Skeletal muscle satellite cell (primary cell): ENCODE data around the gene CELA3A.
"Not testable (repeated sequence)": the region's sequence is repeated elsewhere in the genome, so short reads cannot be mapped to it uniquely, and the experiment has no call there.

Experiments
- H3K27me3 ChIP-seq: 2 replicates; pipeline ENCODE4 v1.7.0; 2013; ENCODE audit warnings: low read length; ENCODE audit not compliant: control insufficient read depth, insufficient read depth
- H3K36me3 ChIP-seq: 2 replicates; pipeline ENCODE4 v1.7.0; 2013; ENCODE audit warnings: mild to moderate bottlenecking, control low read depth, low read length; ENCODE audit not compliant: insufficient read depth
- H3K4me1 ChIP-seq: 2 replicates; pipeline ENCODE4 v1.7.0; 2013; ENCODE audit warnings: low read length; ENCODE audit not compliant: control insufficient read depth, insufficient read depth
- H3K4me2 ChIP-seq: 2 replicates; pipeline ENCODE4 v1.7.0; 2013; ENCODE audit warnings: mild to moderate bottlenecking, low read length
- H3K4me3 ChIP-seq: 2 replicates; pipeline ENCODE4 v1.7.0; 2013; ENCODE audit warnings: low read length
- H3K9ac ChIP-seq: 2 replicates; pipeline ENCODE4 v1.7.0; 2013; ENCODE audit warnings: mild to moderate bottlenecking, low read depth, low read length, moderate library complexity
- H3K9me3 ChIP-seq: replicated peaks from 2 replicates; pipeline ENCODE4 v1.7.0; 2013; ENCODE audit warnings: mild to moderate bottlenecking, control low read depth, low read length

The CELA3A gene

DNA sequence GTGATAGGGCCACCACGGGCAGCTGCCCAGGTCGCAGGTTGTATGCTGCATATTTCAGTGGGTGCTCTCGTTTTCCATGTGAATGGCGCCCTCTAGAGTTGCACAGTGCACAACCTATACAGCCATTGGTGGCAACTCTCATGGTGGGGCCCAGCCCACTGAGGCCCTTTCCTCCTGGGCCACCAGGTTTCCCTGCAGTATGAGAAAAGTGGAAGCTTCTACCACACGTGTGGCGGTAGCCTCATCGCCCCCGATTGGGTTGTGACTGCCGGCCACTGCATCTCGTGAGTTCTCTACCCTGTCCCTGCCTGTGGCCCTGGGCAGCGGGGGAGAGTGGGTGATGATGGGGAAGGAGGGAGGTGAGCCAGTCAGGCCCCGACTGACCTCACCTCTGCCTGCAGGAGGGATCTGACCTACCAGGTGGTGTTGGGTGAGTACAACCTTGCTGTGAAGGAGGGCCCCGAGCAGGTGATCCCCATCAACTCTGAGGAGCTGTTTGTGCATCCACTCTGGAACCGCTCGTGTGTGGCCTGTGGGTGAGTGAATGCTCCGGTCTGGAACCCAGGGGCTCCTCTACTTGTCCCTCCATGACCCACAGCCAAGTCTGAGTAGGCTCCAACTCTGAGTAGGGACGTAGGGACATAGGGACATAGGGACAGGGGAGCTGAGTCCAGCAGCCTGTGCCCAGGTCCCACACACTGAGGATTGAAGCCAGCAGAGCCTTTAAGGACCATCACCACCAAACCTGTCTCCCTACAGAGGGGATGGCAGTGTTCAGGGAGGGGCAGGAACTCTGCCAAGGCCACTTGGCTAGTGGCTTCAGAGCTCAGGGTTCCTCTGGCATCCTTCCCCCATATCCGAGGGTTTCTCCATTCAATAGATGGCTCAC is 4.0 kb downstream of the CELA3A start:
- not testable (repeated sequence) for H3K9me3 ChIP-seq, H3K36me3 ChIP-seq, H3K4me2 ChIP-seq, H3K4me3 ChIP-seq, H3K9ac ChIP-seq, H3K27me3 ChIP-seq, H3K4me1 ChIP-seq

DNA sequence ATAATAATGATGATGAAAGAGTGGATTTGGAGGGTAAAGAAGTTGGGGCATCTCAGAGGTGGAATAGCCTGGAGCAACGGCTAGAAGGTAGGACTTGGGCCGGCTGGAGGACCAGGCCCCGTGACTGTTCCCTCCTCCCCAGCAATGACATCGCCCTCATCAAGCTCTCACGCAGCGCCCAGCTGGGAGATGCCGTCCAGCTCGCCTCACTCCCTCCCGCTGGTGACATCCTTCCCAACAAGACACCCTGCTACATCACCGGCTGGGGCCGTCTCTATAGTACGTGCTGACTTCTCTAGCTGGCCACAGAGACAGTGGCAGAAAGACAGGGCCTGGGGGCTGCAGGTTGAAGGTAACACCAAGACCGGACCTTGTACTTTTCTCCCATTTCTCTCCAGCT is 5.3 kb downstream of the CELA3A start:
- not testable (repeated sequence) for H3K4me1 ChIP-seq, H3K36me3 ChIP-seq, H3K27me3 ChIP-seq, H3K9me3 ChIP-seq, H3K4me3 ChIP-seq, H3K4me2 ChIP-seq, H3K9ac ChIP-seq

DNA sequence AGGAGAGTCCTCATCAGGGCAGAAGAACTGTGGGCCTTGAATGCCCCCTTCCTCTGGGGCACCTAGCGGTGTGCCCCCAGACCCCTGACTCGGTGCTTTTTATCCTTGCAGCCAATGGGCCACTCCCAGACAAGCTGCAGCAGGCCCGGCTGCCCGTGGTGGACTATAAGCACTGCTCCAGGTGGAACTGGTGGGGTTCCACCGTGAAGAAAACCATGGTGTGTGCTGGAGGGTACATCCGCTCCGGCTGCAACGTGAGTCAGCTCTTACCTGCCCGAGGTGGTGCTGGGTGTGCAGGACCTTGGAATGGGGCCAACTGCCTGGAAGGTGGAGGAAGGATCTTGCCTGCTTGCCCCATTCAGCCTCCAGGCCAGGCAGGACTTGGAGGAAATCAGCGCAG is 5.8 kb downstream of the CELA3A start:
- H3K9ac ChIP-seq, H3K36me3 ChIP-seq, H3K9me3 ChIP-seq, H3K4me3 ChIP-seq, H3K4me1 ChIP-seq, H3K4me2 ChIP-seq, H3K27me3 ChIP-seq: not testable (repeated sequence)

DNA sequence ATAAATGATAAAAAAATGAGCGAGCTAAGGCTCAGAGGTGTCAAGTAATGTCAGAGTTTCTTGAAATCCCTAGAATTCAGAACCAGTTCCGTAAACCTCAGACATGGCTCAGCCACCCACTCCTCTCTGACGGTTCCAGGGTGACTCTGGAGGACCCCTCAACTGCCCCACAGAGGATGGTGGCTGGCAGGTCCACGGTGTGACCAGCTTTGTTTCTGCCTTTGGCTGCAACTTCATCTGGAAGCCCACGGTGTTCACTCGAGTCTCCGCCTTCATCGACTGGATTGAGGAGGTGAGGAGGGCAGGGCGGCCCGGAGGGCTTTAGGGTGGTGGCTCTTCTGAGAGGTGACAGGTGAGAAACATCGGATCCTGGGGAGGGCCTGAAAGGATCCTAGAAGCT is 8.1 kb downstream of the CELA3A start:
- H3K4me3 ChIP-seq, H3K36me3 ChIP-seq, H3K27me3 ChIP-seq, H3K9me3 ChIP-seq, H3K4me2 ChIP-seq, H3K9ac ChIP-seq, H3K4me1 ChIP-seq: not testable (repeated sequence)

DNA sequence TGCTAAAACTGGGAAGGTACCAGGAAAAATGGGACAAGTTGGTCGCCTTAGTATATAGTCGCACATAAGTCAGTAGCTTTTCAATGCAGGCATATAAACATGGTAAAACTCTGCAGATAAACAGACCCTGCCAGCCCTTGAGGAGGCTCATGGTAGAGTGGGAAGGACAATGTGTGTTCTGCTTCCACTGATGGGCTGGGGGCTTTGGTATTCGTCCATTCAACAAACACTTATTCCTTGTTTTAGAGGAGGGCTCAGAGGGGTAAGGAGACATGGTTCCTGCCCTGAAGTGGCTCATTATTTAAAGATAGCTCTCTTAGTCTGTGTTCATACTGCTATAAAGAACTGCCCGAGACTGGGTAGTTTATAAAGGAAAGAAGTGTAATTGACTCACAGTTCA is 11.3 kb downstream of the CELA3A start:
- H3K4me3 ChIP-seq, H3K9ac ChIP-seq, H3K36me3 ChIP-seq, H3K27me3 ChIP-seq, H3K9me3 ChIP-seq, H3K4me1 ChIP-seq, H3K4me2 ChIP-seq: not testable (repeated sequence)

DNA sequence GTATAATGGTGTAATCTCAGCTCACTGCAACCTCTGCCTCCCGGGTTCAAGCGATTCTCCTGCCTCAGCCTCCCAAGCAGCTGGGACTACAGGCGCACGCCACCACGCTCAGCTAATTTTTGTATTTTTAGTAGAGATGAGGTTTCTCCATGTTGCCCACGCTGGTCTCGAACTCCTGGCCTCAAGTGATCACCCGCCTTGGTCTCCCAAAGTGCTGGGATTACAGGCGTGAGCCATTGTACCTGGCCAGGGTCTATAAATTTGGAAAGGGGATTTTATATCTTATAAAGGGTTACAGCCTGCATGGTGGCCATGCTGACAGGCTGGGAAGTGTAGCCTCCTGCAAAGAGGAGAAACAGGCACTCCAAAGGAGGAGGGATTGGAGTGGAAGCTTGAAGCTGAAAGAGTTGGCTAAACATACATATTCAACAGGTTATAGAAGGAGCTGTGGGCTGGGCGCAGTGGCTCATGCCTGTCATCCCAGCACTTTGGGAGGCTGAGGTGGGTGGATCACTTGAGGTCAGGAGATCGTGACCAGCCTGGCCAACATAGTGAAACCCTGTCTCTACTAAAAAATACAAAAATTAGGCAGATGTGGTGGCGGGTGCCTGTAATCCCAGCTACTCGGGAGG is 13.2 kb downstream of the CELA3A start:
- H3K4me1 ChIP-seq: peaks cover 13% of the 10 kb centered on the region
- not testable (repeated sequence) for H3K4me3 ChIP-seq, H3K27me3 ChIP-seq, H3K4me2 ChIP-seq, H3K9ac ChIP-seq, H3K36me3 ChIP-seq, H3K9me3 ChIP-seq

DNA sequence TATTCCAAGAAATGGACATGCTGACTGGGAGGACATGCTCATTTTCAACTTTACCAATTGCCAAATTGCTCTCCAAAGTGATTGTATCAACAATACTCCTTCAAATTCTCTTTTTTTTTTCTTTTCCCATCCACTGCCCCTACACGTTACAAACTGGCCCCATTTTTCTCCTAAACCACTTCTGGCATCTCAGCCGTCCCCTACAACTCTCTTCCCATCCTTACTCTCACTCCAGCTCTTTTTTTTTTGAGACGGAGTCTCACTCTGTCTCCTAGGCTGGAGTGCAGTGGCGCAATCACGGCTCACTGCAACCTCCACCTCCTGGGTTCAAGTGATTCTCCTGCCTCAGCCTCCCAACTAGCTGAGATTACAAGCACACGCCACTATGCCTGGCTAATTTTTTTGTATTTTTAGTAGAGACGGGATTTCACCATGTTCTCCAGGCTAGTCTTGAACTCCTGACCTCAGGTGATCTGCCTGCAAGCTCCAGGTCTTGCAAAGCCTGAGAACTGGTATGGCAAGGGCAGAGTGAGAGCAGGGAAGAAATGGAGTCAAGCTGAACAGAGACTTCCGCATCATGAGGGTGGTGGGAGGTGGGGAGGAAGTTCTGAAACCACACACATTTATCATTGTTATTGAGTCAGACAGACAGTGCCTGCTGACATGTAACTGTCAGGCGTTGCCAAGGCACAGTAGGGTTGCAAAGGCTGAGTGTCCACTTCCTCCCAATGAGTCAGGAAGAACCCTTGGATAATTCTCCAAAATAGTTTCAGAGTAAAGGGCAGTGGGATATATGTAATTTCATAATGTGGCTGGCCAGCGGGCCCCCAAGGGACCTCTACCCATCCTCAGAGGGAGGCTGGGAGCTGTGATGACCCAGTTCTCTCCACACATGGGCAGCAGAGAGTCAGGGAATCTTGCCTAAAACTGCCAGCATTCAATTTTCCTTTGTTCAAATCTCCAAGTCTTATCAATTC is 17.4 kb downstream of the CELA3A start:
- H3K4me2 ChIP-seq: peak overlapping the region; percentile 43
- H3K4me3 ChIP-seq: no peak overlapping the region
- H3K4me1 ChIP-seq: peaks cover 17% of the 10 kb centered on the region
- H3K9ac ChIP-seq: peak overlapping the region; percentile 34
- no peaks in the 10 kb centered on the region for H3K36me3 ChIP-seq
- no peaks in the 10 kb centered on the region for H3K27me3 ChIP-seq
- no peaks in the 10 kb centered on the region for H3K9me3 ChIP-seq

DNA sequence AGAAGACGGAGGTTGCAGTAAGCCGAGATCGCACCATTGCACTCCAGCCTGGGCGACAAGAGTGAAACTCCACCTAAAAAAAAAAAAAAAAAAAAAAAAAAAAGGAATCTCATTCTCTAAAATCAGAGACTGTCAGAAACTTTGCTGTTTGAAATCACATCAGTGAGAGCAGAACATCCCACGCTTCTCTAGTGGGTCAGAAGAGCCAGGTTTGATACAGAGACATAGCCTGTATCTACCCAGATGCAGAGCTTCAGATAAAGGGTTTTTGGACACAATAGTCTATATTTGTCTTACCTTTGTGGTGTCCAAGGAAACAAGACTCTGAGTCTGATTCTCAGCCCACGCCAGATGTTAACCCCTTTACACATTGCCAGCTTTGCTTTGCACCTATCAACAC is 19.6 kb downstream of the CELA3A start:
- H3K4me3 ChIP-seq: no peak overlapping the region
- H3K36me3 ChIP-seq: no peaks in the 10 kb centered on the region
- H3K27me3 ChIP-seq: no peaks in the 10 kb centered on the region
- no peaks in the 10 kb centered on the region for H3K9me3 ChIP-seq
- H3K4me1 ChIP-seq: peaks cover 30% of the 10 kb centered on the region
- no peak overlapping the region for H3K9ac ChIP-seq
- H3K4me2 ChIP-seq: no peak overlapping the region

DNA sequence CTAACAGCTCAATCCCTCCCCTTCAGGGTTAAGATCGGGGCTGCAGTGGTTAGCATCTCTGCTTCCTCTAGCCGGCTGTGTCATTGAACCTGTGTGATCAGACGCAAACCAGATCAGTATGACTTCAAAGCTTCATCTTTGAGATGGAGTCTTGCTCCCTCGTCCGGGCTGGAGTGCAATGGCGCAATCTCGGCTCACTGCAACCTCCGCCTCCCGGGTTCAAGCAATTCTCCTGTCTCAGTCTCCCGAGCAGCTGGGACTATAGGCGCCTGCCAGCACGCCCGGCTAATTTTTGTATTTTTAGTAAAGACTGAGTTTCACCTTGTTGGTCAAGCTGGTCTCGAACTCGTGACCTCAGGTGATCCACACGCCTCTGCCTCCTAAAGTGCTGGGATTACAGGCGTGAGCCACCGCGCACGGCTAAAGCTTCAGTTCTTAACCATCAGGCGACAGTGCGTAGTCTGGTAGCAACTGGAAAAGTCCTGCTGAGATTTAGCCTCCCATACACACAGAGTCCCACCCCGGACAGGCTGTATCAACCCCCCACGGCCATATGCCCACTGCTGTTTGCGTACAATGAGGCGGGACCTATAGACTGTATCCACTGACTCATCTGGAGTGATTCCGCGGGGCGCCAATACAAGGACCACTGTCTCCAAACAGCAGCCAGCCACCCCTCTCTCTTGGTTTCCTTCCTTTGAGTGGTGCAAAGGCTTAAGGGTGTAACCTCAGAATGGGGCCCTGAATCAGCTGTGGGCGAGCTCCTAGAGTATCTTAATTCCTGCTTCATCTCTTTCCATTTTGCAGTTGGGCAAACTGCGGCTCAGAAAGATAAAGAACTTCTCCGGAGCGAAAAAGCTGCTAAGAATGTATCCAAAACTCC is 23.3 kb downstream of the CELA3A start:
- peak overlapping the region; percentile 97 for H3K9ac ChIP-seq
- peak overlapping the region; percentile 96 for H3K4me2 ChIP-seq
- H3K4me3 ChIP-seq: peak overlapping the region; percentile 93
- peaks cover 21% of the 10 kb centered on the region for H3K4me1 ChIP-seq
- no peaks in the 10 kb centered on the region for H3K9me3 ChIP-seq
- no peaks in the 10 kb centered on the region for H3K36me3 ChIP-seq
- no peaks in the 10 kb centered on the region for H3K27me3 ChIP-seq

DNA sequence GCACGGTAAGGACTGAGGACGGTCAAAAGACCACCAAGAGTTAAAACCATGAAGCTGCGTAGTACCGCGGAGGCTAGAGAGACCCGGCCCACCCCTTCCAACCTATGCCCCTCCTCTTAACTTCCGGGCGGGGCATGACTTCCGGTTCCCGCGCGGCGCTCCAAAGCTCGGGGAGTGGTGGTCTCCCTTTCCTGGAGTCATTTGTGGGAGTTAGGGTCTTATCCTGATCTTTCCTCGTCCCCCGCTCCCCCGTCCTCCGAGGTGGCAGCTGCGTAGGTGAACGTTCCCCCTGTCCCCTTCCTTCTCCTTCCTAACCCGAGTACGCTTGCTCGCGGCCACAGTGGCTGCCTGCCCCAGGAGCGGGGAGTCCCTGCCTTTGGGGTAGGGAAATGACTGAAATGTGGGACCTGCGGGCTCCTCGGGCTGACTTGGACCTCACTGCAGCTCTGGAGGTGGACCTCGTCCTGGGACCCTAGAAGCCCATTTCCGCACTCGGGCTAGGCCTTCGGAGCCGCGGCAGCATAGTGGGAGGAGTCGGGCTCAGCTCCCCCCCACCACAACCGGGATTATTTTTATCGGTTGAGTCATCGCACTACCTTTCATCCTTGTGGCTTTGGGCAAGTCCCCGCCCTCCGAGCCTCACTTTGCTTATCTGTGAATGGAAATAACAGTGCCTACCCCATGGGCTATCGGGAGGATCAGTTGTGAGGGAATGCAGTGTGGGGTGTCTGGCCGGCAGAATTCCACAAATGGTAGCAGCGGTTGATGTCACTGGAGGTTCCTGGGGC is 24.1 kb downstream of the CELA3A start:
- H3K27me3 ChIP-seq: no peaks in the 10 kb centered on the region
- H3K4me2 ChIP-seq: peak overlapping the region; percentile 96
- H3K36me3 ChIP-seq: no peaks in the 10 kb centered on the region
- peak overlapping the region; percentile 93 for H3K4me3 ChIP-seq
- H3K9ac ChIP-seq: peak overlapping the region; percentile 97
- no peaks in the 10 kb centered on the region for H3K9me3 ChIP-seq
- peaks cover 18% of the 10 kb centered on the region for H3K4me1 ChIP-seq
